C4-2B (cell line): ENCODE data around the gene P4HA1.

Source experiments
- ZFX ChIP-seq: fragments of 450-650 bp; IDR thresholded peaks from 2 replicates; pipeline ENCODE4 v1.6.1; 2017
- TF ChIP-seq, protein P1 (sequence below): fragments of 450-650 bp; conservative IDR thresholded peaks from 2 replicates; pipeline ENCODE4 v1.5.1; 2017; ENCODE audit warnings: mild to moderate bottlenecking

DNA sequence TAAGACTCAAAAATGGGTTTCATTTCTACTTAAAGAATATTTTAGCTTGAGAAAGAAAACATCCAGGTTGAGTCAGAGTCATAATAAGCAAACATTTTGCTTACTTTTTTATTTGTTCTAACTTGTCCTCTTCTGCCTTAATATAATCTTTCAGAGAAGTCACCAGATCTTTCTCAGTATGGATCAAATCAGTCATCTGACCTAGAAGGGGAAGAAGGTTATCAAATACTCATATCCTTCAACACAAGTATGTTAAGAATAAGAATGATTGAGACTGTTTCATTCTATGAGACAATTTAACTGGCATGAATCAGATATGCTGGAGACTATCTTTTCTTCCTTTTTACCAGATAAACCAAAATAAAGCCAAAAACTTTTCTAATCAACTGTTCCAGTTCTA, 23.0 kb downstream of the P4HA1 start:
- TF ChIP-seq, protein P1, sequence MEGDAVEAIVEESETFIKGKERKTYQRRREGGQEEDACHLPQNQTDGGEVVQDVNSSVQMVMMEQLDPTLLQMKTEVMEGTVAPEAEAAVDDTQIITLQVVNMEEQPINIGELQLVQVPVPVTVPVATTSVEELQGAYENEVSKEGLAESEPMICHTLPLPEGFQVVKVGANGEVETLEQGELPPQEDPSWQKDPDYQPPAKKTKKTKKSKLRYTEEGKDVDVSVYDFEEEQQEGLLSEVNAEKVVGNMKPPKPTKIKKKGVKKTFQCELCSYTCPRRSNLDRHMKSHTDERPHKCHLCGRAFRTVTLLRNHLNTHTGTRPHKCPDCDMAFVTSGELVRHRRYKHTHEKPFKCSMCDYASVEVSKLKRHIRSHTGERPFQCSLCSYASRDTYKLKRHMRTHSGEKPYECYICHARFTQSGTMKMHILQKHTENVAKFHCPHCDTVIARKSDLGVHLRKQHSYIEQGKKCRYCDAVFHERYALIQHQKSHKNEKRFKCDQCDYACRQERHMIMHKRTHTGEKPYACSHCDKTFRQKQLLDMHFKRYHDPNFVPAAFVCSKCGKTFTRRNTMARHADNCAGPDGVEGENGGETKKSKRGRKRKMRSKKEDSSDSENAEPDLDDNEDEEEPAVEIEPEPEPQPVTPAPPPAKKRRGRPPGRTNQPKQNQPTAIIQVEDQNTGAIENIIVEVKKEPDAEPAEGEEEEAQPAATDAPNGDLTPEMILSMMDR, result no peak
- TF ChIP-seq ZFX, result no peak
